ENCODE measurements around the gene ARHGEF12.

ARHGEF12 gene

DNA sequence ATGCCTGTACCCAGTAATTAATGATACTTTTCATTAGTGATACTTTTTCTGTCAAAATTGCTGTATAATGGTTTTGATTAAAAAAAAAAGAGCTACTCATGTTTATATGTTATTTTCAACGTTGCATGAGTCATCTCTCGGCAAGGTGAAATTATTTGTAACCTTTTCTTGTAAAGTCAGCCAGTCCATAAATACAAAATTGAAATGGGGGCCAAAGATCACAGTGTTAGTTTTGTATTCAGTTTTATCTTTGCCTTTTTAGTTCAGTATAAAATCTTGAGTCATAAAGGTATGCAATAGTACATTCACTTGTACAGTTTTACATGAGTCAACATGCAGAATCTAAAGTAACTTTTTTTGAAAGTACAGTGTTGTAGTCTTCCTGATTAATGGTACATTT lies 4.3 kb downstream of the ARHGEF12 start:
- DNase-seq (ENCODE audit: low spot score): no peak

DNA sequence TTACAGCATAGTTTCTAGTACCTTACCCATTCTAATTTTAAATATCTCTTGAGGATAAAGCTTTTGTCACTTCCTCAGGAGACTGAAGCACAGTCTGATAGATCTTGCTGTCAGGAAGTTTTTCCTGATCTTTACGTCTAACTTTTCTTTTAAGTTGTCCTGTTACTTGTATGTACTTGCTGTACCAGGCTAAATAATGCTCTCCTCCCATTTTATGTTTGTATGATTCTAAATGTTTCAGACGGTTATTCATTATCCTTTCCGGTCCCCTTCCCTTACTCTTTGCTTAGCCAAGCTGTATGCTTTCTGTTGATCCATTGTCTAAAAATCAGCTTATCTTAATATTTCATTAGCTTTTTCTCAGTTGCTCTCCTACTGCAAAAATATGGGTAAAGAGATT lies 6.0 kb downstream of the ARHGEF12 start:
- no peak for DNase-seq (ENCODE audit: low spot score)

DNA sequence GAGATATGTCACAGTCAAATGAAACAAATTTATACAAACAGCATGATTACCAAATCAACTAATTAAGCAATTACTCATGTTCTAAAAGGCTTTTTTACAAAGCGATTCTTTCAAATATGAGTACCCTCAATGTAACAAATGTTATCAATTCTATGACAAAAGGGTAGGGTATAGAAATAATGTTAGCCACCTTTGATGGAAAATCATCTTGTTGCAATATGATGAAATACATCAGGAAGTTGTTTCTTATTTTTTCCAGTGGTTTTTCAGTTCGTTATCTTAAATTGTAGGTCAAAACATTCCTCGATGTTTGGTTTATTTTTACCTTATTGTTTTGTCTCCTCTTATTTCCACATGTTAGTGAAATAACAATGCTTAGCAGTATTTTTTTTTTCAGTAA lies 6.5 kb downstream of the ARHGEF12 start:
- DNase-seq (ENCODE audit: low spot score): no peak

DNA sequence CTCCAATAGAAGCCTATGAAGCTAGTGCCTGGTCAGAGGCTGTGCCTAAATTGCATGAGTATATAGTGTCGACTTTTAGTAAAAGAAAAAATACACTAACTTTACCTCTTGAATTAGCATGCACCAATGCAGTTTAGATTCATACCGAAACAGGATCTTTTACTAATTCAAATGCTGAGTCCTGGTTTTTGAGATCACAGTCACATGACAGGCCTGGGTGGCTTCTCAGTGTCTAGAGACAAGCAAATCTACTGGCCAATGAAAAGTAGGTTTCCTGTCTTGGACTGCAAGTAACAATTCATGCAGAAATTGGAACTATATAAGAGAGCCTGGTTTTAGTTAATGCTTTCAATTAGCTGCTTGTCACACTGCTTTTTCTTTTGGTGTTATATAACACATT lies 7.2 kb downstream of the ARHGEF12 start:
- no peak for DNase-seq (ENCODE audit: low spot score)

DNA sequence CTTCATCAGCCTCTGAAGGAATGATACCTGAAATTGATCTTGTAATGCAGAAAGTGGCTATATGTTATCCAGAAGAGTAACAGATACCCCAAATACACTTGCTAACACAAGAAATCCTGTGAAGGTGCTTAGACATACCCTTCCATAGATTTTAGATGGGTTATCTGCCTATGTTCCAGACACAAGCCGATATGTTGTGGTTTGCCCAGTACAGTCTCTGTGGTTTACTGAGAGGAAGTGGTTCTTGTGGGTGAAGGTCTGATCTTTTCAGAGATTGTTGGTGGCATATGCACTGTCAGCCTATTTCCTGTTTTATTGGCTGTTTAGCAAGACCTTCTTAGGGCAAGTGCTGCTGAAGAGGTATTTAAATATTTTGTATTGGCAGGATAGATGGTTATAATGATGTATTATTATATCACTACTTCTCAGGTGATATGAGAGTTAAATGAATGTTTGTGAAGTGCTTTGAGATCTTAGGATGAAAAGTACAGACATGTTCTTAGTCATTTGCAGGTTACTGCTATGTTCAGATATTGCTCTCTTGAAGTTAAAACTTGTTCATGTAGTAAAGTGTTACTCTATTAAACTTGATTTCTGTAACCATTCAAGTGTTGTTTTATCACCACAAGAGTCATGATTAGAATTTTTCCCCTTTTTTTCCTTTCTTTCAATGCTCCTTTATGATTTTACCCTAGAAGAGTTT lies 8.2 kb downstream of the ARHGEF12 start:
- no peak for DNase-seq (ENCODE audit: low spot score)

DNA sequence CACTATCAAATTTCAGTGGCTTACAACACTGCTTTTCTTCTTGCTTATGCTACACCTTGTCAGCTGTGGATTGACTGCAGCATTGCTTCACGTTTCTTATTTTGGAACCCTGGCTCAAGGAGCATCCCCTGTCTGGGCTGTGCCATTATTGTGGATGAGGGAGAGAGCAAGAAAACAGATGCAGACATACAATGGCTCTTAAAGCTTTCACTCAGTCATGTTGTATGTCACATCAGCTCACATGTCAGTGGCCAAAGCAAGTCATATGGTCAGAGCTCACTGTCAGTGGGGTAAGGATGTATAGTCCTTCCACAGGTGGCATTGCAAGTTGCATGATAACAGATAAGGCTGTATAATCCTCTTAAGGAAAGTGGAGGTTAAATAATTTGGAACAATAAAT lies 10.0 kb downstream of the ARHGEF12 start:
- DNase-seq (ENCODE audit: low spot score): peak; percentile 4

DNA sequence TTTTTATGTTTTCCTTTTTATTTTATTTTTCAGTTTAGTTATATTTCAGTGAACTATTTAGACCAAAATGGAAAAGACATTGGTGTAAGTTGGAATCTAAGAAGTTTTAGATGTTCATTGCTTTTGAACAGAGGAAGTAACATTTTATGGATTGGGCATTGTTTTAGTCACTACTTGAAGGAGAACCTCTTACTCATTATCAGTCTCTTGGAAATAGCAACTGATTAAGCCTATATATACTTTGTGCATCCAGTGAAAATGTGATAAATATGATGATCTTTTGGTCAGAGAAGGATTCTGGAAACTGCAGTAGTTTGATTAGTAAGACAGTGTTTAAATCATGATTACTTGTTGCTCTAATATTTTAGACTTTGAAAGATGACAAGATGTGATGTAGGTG lies 14.4 kb downstream of the ARHGEF12 start:
- DNase-seq (ENCODE audit: low spot score): no peak

DNA sequence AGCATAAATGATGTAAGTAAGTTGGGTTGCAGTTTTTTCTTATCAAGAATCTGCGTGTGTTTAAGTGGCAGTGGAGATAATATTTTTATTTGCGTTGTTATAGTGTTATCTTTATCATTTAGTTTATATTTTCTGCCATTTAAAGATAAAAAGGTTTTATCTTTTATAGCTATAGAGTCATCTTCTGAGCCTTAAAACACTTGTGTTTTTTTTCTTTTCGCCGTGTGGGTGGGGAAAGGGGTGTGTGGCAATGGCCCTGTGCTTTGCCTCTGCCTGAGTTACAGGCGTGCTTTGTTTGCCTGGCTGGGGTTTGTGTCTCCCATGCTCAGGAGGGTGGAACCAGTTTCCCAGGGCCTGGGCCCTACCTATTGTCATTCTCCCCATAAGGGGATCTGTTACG lies 16.2 kb downstream of the ARHGEF12 start:
- DNase-seq (ENCODE audit: low spot score): no peak

DNA sequence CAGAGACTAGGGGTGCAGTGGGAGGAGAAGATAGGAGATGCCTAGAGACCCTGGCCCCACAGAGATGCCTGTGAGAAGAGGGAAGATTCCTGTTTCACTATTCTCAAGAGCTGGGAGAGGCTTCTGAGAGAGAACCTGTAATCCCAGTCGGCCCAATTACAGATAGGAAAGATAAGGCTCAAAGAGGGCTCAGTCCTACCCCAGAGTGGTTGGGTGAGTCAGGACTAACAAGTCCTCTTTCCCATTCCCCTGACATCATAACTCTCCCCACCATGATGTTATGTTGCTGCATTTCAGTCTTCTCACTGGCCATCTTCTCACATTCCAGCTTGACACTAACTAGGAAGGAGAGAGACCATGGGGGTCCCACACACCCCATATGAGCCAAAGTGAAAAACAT lies 17.9 kb downstream of the ARHGEF12 start:
- DNase-seq (ENCODE audit: low spot score): no peak

DNA sequence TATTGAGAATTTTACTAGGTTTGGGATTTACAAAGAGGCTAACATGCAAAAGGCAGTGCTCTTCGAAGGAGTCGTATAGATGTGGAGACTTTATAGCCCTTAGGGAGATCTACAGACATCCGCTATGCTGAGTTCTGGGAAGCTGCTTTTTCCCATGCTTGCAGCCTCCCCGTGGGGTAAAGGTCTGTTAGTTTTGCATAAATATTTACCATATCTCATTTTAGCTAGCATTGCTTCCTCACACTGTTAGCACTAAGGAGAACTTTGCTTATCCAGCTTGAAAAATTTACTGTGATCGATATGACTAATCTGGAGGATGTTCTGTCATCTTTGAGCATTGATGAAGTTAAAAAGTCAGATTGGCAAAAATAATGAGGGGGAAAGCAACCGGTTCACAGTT lies 18.6 kb downstream of the ARHGEF12 start:
- no peak for DNase-seq (ENCODE audit: low spot score)

DNA sequence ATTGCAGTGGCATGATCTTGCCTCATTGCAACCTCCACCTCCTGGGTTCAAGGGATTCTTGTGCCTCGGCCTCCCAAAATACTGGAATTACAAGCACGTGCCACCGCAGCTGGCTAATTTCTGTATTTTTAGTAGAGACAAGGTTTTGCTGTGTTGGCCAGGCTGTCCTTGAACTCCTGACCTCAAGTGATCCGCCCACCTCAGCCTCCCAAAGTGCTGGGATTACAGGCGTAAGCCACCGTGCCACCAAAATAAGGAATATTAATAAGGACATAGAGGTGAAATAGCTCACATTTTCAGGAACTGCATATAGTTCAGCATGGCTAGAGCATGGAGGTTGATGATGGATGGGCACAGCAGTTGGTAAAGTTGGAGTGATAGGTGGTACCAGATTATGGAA lies 21.4 kb downstream of the ARHGEF12 start:
- DNase-seq (ENCODE audit: low spot score): no peak

DNA sequence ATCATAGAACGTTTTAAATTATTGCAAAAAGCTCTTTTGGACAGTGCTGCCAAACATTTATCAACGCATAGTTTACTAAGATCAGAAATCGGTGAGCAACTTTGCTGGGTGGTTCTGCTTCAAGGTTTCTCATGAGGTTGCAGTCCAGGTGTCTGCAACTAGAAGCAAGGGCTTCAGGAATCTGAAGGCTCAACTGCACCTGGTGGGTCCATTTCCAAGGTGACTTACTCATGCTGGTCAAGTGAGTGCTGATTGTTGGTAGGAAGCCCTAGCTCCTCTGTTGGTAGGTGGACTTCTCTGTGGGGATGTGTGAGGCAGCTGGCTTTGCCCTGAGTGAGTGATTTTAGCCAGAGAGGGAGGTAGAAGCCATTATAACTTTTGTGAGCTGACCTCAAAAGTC lies 22.5 kb downstream of the ARHGEF12 start:
- no peak for DNase-seq (ENCODE audit: low spot score)

DNA sequence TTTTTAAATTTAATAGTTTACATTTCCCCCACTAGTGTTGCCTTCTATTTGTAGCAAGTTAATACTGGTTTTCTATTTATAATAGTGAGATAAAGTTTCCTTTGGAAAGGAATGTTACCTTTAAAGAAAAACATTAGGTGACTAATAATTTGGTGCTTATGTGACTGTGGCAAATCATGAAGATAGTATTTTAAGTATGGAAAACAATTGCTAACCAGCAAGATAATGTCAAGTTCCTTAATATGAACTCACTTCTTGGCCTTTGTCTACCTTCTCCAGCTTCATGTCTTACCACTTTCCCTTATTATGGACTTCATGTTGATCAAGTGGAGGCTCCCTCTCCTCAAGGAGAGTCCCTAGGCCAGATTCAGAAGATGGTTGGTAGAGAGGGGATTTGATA lies 27.2 kb downstream of the ARHGEF12 start:
- DNase-seq (ENCODE audit: low spot score): no peak

DNA sequence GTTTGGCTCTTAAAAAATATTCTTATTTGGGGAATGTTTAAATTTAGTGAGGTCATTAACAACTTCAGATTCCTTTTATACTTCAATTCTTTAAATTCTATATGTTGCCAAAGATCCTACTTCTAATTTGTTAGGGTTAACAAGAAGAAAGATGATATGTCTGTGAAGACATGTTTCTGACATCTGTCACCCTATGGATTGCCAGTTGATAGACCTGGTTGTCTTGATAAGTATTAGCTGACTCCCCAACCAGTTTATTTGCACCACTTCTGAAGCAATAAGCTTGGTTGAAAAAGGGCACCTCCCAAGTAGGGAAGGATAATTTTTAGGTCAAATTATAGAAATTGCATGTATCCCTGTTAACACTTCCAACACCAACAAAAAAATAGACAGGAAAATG lies 29.3 kb downstream of the ARHGEF12 start:
- DNase-seq (ENCODE audit: low spot score): no peak

DNA sequence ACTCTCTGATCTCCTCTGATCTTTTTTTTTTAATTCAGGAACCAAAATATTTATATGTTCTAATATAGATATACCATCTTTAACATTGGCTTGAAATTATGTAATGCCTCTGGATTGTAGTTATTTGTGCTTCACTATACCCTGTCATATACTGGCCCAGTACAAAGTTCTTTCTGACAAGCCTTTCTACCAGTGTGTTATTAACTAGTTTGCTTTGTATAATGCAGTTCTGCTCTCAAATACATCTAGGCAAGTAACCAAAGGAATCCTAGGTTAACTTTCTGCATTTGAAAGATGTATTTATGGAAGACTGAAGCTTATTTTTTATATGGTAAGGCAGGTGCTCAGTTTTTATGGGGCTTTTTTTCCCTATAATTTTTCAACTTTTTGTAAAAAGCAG lies 36.1 kb downstream of the ARHGEF12 start:
- DNase-seq (ENCODE audit: low spot score): no peak

DNA sequence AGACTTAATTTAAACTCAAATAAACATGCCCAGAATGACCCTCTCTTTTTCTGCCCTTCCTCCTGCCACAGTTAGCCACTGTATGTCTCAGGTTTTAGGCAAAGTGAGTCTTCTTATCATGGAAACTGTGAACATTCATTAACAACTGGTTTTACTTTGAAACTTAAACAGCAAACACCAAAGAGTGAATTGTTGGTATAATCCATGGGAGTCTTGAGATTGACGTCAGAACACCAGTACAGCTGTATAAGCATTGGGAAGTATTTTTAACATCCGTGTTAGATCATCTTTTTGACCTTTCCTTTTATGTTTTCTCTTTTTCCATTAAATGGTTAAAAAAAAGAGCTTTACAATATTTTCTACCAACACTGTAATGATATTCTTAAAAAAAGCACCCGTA lies 38.9 kb downstream of the ARHGEF12 start:
- DNase-seq (ENCODE audit: low spot score): no peak

DNA sequence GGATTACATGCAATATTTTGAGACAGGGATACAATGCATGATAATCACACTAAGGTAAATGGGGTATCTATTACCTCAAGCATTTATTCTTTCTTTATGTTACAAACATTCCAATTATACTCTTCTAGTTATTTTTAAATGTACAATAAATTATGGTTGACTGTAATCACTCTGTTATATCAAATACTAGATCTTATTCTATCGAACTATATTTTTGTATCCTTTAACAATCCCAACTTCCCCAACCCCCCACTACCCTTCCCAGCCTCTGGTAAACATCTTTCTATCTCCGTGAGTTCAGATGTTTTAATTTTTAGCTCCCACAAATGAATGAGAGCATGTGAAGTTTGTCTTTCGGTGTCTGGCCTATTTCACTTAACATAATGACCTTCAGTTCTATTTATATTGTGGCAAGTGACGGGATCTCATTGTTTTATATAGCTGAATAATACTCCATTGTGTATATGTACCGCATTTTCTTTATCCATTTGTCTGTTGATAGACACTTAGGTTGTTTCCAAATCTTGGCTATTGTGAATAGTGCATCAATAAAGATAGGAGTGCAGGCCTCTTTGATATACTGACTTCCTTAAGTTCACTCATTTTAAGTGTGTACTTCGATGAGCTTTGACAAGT lies 40.5 kb downstream of the ARHGEF12 start:
- no peak for DNase-seq (ENCODE audit: low spot score)

DNA sequence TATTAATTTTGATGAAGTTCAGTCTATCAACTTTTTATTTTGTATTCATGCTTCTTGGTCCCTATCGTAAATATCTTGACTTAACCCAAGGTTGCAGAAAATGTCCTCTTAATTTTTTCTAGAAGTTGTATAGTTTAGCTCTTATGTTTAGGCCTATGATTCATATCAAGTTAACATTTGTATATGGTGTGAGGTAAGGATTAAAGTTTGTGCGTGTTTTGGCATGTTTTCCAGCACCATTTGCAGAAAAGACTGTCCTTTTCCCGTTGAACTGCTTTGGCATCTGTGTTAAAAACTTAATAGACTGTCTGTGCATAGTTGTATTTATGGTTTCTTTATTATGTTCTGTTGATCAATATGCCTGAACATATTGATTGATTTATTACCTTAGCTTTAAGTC lies 42.3 kb downstream of the ARHGEF12 start:
- DNase-seq (ENCODE audit: low spot score): no peak

DNA sequence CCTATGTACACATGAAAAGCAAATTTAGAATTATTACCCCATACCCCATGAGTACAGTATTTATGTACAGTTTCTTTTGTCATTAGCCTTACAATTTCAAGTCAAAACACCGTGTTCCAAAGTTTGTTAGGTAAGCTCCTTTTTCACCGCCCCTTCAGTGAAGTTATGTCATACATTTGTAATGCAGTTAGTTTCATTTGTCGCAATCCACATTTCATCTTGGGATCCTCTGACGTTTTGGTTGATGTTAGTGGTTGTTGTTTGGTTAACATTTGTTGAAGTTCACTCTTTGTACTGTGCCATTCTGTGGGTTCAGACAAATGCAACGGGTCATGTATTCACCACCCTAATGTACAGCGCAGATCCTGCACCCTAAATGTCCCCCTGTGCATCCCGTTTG lies 45.2 kb downstream of the ARHGEF12 start:
- DNase-seq (ENCODE audit: low spot score): no peak

DNA sequence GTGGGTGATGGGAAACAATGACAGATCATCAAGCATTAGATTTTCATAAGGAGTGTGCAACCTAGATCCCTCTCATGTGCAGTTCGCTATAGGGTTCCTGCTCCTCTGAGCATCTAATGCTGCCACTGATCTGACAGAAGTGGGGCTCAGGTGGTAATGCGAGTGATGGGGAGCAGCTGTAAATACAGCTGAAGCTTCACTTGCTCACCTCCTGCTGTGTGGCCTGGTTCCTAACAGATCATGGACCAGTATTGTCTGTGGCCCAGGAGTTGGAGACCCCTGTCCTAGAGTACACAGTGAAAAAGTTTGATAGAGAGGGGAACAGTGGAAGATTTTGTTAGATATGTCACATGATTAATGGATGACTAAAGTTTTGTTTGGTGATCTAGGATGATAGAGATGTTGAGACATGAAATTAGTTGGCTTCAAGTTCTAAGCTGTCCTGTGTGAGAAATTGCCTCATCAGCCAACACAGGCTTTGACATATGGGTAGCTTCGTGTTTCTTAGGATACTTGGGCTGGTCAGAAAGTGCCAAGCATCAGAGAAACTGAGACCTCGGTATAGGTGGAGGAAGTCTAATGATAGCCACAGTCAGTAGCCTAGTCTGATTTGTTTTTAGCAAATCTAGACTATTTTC lies 47.4 kb downstream of the ARHGEF12 start:
- no peak for DNase-seq (ENCODE audit: low spot score)

DNA sequence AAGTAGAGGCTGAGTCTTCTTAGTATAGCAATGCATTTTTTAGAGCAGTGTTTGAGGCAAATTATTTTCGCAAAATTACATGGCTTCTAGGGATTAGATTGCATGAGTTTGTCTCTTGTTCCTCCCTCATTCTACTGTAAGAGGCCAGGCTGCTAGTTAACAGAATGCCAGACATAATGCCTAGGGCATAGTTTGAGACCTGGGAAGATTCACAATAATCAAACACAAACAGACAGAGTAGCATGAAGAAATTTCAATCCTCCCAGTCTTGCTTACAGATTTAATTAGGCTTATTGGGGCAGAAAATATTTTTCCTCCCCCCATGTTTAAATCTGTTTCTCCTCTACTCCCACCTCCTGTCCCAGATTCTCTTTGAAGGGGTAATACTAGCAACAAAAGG lies 48.3 kb downstream of the ARHGEF12 start:
- DNase-seq (ENCODE audit: low spot score): no peak

DNA sequence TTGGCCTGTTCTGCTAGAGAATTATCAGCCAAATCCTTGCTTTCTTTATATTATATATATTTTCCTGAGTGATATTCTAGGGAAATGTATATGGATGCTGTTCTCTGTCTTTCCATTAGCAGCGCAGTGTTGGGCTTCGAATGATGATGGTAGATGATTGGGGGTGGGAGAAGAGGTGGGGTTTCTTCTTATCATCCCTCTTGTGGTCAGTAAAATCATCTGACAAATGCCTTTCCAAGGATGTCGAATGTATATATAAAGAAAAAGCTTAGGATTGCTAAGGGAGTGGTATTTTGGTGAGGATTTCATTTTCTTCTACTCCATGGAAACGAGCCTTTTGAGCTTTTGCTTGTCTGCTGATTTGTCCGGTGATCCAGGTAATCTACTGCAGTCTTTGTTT lies 48.9 kb downstream of the ARHGEF12 start:
- peak; percentile 1 for DNase-seq (ENCODE audit: low spot score)

DNA sequence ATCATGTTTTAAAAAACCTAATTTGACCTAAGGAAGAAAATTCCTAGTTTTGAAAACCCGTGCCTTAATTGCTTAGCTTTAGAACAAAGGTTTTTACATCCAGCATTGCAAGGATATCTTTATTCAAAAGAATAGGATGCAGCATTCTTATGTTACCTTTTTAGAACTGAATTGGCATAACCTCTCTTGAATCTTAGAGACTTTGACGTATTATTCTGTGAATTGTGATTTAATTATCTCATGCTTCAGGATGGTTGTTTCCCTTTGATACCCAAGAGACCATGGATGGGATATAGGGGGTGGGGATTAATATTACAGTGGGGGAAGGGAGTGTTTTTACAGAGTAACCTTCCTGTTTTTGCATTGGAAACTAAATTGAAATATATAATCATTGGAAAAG lies 49.4 kb downstream of the ARHGEF12 start:
- DNase-seq (ENCODE audit: low spot score): no peak
